ENCODE measurements around the gene BACH2.

The BACH2 gene

DNA sequence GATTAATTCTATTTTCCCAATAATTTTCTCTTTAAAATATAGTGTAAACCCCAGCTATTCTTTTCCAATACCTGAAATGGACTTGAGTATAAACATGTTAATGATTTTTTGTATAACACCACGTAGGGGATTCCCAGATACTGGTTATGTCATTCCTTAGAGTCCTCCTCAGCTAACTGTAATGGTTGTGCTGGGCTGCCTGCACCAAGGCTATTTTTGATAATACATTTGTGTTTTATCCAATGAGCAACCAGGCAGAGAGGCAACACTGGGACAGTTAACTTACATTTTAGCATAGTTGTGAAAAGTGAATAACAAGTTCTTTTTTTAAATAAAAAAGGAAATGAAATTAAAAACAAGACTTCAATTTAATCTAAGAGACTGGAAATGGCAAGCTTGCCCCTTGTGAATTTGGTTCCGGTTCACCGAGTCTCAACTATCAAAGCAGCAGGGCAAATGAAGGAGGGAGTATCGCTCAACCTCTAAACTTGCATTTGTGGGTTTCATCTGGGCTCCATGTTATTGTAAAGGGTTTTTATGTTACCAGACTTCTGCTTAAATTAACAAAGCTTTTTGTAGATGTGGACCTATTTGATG is 18.8 kb upstream of the BACH2 start:
- TF ChIP-seq CTCF (conservative IDR thresholded peaks at IDR 0.05) (no peak), ZFX (IDR thresholded peaks at IDR 0.05) (no peak)
- H3K27ac ChIP-seq = no peak overlapping the region

- no peak for TF ChIP-seq ZFX (IDR thresholded peaks at IDR 0.05)
- TF ChIP-seq CTCF (conservative IDR thresholded peaks at IDR 0.05) = no peak
- no peak overlapping the region for H3K27ac ChIP-seq
These were observed 17.9 kb upstream of the BACH2 start for GRCh38 chr6:90314514-90314913.

- TF ChIP-seq CTCF (conservative IDR thresholded peaks at IDR 0.05) (no peak), ZFX (IDR thresholded peaks at IDR 0.05) (no peak)
- H3K27ac ChIP-seq = no peak overlapping the region
These were observed 14.9 kb upstream of the BACH2 start for GRCh38 chr6:90311569-90311968.

DNA sequence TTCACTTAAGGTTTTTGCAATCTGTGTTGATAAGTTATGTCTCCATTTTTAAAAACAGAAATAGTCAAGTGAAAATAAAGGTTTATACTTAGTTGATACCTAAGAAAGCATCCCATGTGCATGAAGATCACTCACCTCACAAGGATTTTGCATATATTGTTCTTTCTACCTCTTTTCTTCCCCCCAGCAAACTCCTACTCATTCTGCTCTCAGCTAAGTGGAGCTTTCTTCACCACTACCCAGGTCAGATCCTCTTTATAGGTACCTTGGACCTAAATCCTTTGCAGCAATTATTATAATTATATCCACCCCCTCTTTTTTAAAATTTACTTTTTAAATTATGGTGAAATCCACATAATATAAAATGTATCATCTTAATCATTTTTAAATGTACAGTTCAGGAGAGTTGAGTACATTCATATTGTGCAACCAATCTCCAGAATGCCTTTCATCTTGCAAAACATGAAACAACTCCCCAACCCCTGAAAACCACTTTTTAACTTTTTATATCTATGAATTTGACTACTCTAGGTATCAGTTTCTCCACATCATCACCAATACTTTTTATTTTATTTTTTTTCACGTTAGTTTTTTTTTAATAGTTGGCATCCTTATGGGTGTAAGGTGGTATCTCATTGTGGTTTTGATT is 9.3 kb upstream of the BACH2 start:
- TF ChIP-seq ZFX (IDR thresholded peaks at IDR 0.05) (no peak), CTCF (conservative IDR thresholded peaks at IDR 0.05) (no peak)
- H3K27ac ChIP-seq = no peak overlapping the region

DNA sequence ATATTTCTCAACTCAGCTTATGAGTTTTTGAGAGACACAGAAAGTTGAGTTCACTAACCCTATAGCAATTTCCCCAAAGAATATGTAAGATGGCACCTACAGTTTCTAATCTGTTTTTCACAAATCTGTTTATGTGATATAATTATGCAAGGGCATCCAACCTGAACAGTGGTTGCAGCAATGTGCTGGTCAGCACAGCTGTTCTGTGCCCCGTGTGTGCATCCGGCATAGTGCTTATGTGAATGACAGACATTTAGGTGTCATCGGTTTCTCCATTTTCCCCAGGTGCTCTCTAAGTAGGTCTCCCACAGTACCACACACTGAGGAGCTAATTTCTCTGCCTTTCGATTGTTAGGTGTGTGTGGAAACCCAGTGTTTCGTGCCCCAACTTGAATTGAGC is 7.7 kb upstream of the BACH2 start:
- TF ChIP-seq CTCF (conservative IDR thresholded peaks at IDR 0.05) (no peak), ZFX (IDR thresholded peaks at IDR 0.05) (no peak)
- H3K27ac ChIP-seq = no peak overlapping the region

GRCh38 chr6:90303039-90303438 is 6.4 kb upstream of the BACH2 start:
- TF ChIP-seq ZFX (IDR thresholded peaks at IDR 0.05) = no peak
- no peak for TF ChIP-seq CTCF (conservative IDR thresholded peaks at IDR 0.05)

GRCh38 chr6:90302320-90302719 is 5.7 kb upstream of the BACH2 start:
- TF ChIP-seq CTCF (conservative IDR thresholded peaks at IDR 0.05) (peak; percentile 23), ZFX (IDR thresholded peaks at IDR 0.05) (no peak)

More at GRCh38 chr6:90303039-90303438, 6.4 kb upstream of the BACH2 start:
- no peak overlapping the region for H3K27ac ChIP-seq

More at GRCh38 chr6:90302320-90302719, 5.7 kb upstream of the BACH2 start:
- H3K27ac ChIP-seq = no peak overlapping the region

Measured in C4-2B (cell line).